ENCODE results near the gene CNTLN. TPM values are rescaled to one million over a fixed set of nuclear protein-coding genes. Genes with fewer than 3 reads are reported as not detected.
A peak's percentile ranks its signal among the peaks of the same experiment; 100 is the strongest.

CNTLN gene
- total and polyA plus RNA-seq, 2 of the 13 experiments (the other 11 are each of a cell fraction or from before 2014, with no cell fraction given): 1.5 to 5.7 TPM

DNA sequence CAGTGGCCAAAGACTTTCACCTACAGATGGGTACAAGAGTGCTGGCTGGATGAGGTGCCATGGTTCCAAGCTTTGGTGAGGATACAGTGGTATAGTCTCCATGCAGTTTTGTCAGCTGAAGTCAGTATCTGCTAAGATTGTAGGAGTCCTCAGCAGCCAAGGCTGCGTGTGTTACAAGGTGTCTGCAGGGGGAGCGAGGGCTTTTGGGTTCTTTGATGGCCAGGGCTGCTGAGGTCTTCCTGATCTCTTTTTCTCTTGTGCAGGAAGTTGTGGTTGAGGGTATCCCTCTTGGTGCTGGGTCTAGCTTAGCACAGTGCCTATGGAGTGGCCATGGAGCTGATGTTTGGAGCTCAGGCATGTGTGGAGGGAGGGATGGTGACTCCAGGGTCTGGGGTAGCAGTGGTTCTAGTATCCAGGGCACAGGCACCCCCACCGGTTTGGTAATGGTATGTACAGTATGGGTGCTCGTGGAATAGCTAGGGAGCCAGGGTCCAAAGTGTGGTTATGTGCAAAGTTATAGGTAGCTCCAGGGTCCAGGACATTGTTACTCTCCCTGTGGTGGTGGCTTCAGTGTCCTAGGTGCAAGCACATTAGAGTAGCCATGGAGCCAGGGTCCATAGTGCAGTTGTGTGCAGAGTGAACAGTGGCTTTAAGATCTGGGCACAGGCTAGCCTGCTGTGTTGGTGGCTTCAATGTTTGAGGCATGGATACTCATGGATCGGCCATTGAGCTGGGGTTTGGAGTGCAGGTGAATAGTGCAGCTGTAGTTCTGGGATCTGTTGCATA is 36.7 kb downstream of the CNTLN start:
- intact Hi-C loops (cut with micrococcal nuclease; ENCODE audit: unreplicated experiment): no loop called here
- peaks cover 13% of the 10 kb centered on the region for H3K4me1 ChIP-seq (ENCODE audit: insufficient read depth, low read length)
- no peaks in the 10 kb centered on the region for H3K36me3 ChIP-seq (replicated peaks in 1 of 2; ENCODE audit: control insufficient read depth in 1 of 2, insufficient read depth in 2 of 2, low read length in 2 of 2)
- peaks cover 45% of the 10 kb centered on the region; the same call in 1 of the 2 replicates for H3K9me3 ChIP-seq (ENCODE audit: low read length)
- peak overlapping the region in 1 of 3 experiments; percentile 47; a peak in 2 of 6 replicates for H3K4me3 ChIP-seq (replicated peaks in 1 of 3; ENCODE audit: insufficient read depth in 1 of 3, low read depth in 2 of 3, low read length in 3 of 3)
- peak; percentile 23 for FAIRE-seq
- H3K27ac ChIP-seq (ENCODE audit: extremely low read length, insufficient read depth, low read length): peak overlapping the region; percentile 74
- H3K9ac ChIP-seq (ENCODE audit: insufficient read depth, low read depth, low read length): no peak overlapping the region; the same call in 1 of the 2 replicates
- peak; percentile 59 for DNase-seq (ENCODE audit: low spot score)
- H3K27me3 ChIP-seq (ENCODE audit: control insufficient read depth in 1 of 2, insufficient read depth in 2 of 2, low read length in 2 of 2): no peaks in the 10 kb centered on the region
- CTCF ChIA-PET (ENCODE audit: low intra/inter-chr PET ratio, low total read pairs): no interaction called here
- POLR2A ChIA-PET: no interaction called here
- H4K20me1 ChIP-seq (ENCODE audit: insufficient read depth, low read length): no peaks in the 10 kb centered on the region
- peak overlapping the region; percentile 67 for H3K4me2 ChIP-seq (ENCODE audit: low read depth, low read length)
- no peaks in the 10 kb centered on the region for H3K79me2 ChIP-seq (ENCODE audit: insufficient read depth, low read length)
- ATAC-seq: peak; percentile 99
- in situ Hi-C loops (cut with HindIII; ENCODE audit: extremely low pct_ligation_motif_present, low pct_unique_long_range_greater_than_20kb): no loop called here
- BruUV-seq (replicated peaks): no TSS peak
- no peak overlapping the region for H2AFZ ChIP-seq (ENCODE audit: low read length)
- 14% methylated on average over 2 of the region's 5 CpGs for WGBS (ENCODE audit: low lambda C conversion rate)
- TF ChIP-seq ZNF747 (CRISPR knock-in tag; IDR thresholded peaks at IDR 0.05; ENCODE audit: borderline replicate concordance) (no peak), PITX1 (CRISPR knock-in tag; IDR thresholded peaks at IDR 0.05) (0 out of 2 replicates have a peak, but pooled peaks have one; percentile 17), MEF2D (CRISPR knock-in tag; IDR thresholded peaks at IDR 0.05) (no peak), NFRKB (IDR thresholded peaks at IDR 0.05) (no peak), FOSL1 (CRISPR knock-in tag; IDR thresholded peaks at IDR 0.05; ENCODE audit: borderline replicate concordance) (no peak), POGZ (CRISPR knock-in tag; IDR thresholded peaks at IDR 0.05) (peak; percentile 43; the same call in 1 of the 2 replicates), CBFB (CRISPR knock-in tag; IDR thresholded peaks at IDR 0.05) (no peak), ZNF598 (CRISPR knock-in tag; IDR thresholded peaks at IDR 0.05; ENCODE audit: borderline replicate concordance) (no peak), ZNF614 (CRISPR knock-in tag; IDR thresholded peaks at IDR 0.05; ENCODE audit: borderline replicate concordance) (no peak), RBM22 (optimal IDR thresholded peaks at IDR 0.05; ENCODE audit: low read length) (no peak), TEAD2 (CRISPR knock-in tag; IDR thresholded peaks at IDR 0.05) (no peak), RXRB (CRISPR knock-in tag; IDR thresholded peaks at IDR 0.05; ENCODE audit: borderline replicate concordance) (no peak), POLR2A (IDR thresholded peaks at IDR 0.05; ENCODE audit: insufficient read depth in 1 of 2, low read depth in 2 of 2, low read length in 2 of 2) (0 out of 4 replicates have a peak, but pooled peaks of 1 of the 2 experiments have one; percentile 16), HNF4A (CRISPR knock-in tag; IDR thresholded peaks at IDR 0.05) (peak; percentile 87), ZMYM4 (CRISPR knock-in tag; IDR thresholded peaks at IDR 0.05) (peak; percentile 84), TCF7L2 (IDR thresholded peaks at IDR 0.05; ENCODE audit: low read depth, low read length) (no peak), ATRX (CRISPR knock-in tag; IDR thresholded peaks at IDR 0.05; ENCODE audit: borderline replicate concordance) (no peak), TEAD3 (CRISPR knock-in tag; optimal IDR thresholded peaks at IDR 0.05; ENCODE audit: borderline replicate concordance) (peak; percentile 30)
- TF ChIP-seq, protein P1, sequence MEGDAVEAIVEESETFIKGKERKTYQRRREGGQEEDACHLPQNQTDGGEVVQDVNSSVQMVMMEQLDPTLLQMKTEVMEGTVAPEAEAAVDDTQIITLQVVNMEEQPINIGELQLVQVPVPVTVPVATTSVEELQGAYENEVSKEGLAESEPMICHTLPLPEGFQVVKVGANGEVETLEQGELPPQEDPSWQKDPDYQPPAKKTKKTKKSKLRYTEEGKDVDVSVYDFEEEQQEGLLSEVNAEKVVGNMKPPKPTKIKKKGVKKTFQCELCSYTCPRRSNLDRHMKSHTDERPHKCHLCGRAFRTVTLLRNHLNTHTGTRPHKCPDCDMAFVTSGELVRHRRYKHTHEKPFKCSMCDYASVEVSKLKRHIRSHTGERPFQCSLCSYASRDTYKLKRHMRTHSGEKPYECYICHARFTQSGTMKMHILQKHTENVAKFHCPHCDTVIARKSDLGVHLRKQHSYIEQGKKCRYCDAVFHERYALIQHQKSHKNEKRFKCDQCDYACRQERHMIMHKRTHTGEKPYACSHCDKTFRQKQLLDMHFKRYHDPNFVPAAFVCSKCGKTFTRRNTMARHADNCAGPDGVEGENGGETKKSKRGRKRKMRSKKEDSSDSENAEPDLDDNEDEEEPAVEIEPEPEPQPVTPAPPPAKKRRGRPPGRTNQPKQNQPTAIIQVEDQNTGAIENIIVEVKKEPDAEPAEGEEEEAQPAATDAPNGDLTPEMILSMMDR (CRISPR knock-in tag; IDR thresholded peaks at IDR 0.05): peak; percentile 36
- TF ChIP-seq, protein P2, sequence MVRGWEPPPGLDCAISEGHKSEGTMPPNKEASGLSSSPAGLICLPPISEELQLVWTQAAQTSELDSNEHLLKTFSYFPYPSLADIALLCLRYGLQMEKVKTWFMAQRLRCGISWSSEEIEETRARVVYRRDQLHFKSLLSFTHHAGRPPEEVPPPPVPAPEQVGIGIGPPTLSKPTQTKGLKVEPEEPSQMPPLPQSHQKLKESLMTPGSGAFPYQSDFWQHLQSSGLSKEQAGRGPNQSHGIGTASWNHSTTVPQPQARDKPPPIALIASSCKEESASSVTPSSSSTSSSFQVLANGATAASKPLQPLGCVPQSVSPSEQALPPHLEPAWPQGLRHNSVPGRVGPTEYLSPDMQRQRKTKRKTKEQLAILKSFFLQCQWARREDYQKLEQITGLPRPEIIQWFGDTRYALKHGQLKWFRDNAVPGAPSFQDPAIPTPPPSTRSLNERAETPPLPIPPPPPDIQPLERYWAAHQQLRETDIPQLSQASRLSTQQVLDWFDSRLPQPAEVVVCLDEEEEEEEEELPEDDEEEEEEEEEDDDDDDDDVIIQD (CRISPR knock-in tag; IDR thresholded peaks at IDR 0.05; ENCODE audit: low read depth): 0 out of 2 replicates have a peak, but pooled peaks have one; percentile 17
- TF ChIP-seq, protein P3, sequence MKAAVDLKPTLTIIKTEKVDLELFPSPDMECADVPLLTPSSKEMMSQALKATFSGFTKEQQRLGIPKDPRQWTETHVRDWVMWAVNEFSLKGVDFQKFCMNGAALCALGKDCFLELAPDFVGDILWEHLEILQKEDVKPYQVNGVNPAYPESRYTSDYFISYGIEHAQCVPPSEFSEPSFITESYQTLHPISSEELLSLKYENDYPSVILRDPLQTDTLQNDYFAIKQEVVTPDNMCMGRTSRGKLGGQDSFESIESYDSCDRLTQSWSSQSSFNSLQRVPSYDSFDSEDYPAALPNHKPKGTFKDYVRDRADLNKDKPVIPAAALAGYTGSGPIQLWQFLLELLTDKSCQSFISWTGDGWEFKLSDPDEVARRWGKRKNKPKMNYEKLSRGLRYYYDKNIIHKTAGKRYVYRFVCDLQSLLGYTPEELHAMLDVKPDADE (CRISPR knock-in tag; IDR thresholded peaks at IDR 0.05): no peak
- TF ChIP-seq, protein P4, sequence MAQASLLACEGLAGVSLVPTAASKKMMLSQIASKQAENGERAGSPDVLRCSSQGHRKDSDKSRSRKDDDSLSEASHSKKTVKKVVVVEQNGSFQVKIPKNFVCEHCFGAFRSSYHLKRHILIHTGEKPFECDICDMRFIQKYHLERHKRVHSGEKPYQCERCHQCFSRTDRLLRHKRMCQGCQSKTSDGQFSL (CRISPR knock-in tag; IDR thresholded peaks at IDR 0.05): no peak
